GM12873 (cell line): ENCODE measurements around the gene GMDS.

ENCODE experiments used
- CTCF ChIP-seq: IDR thresholded peaks from 2 replicates; pipeline ENCODE4 v1.5.1; 2012; ENCODE audit warnings: low read depth, mild to moderate bottlenecking, moderate library complexity, low read length, control low read depth; ENCODE audit not compliant: insufficient read depth; ENCODE audit errors: missing control alignments

The GMDS gene

GRCh38 chr6:1827984-1828793 lies 417.2 kb downstream of the GMDS start:
- TF ChIP-seq CTCF = no peak

GRCh38 chr6:1825926-1826325 lies 419.5 kb downstream of the GMDS start:
- TF ChIP-seq CTCF = no peak

- TF ChIP-seq CTCF = no peak
Measured at GRCh38 chr6:1825277-1825676, 420.1 kb downstream of the GMDS start.

- TF ChIP-seq CTCF = no peak
Measured at GRCh38 chr6:1821513-1822183, 423.8 kb downstream of the GMDS start.

- no peak for TF ChIP-seq CTCF
Measured at GRCh38 chr6:1821164-1821512, 424.3 kb downstream of the GMDS start.

GRCh38 chr6:1820714-1821113 lies 424.7 kb downstream of the GMDS start:
- no peak for TF ChIP-seq CTCF

- TF ChIP-seq CTCF = no peak
Measured at GRCh38 chr6:1820165-1820564, 425.2 kb downstream of the GMDS start.
